Calu3 (cell line): ENCODE data around the gene LGR5. TPM values are rescaled to one million over a fixed set of nuclear protein-coding genes. Genes with fewer than 3 reads are reported as not detected.

Source experiments
- Bru-seq: library from RNA; stranded (reverse); fragments of 400-500 nt; gene quantifications from one replicate; lab custom pipeline; 2021; lab: Mats Ljungman, UMichigan
- BruChase-seq, 2 experiments: library from RNA; stranded (reverse); fragments of 400-500 nt; gene quantifications; one replicate each; lab custom pipeline; 2021; lab: Mats Ljungman, UMichigan
- BruUV-seq: library from RNA; stranded (reverse); fragments of 400-500 nt; replicated peaks from 2 replicates; lab custom pipeline; 2021; lab: Mats Ljungman, UMichigan
- CTCF ChIA-PET: fragments of 300-600 bp; sonication (Branson Sonifier 250); formaldehyde crosslinking; loops from one replicate; lab custom pipeline; 2022; ENCODE audit warnings: antibody characterized with exemption; lab: Charles Lee
- DNase-seq: peaks from one replicate; pipeline ENCODE4 v3.0.0; 2022
- H3K27ac Mint-ChIP-seq: one replicate; pipeline ENCODE4 v1.8.0; 2022; ENCODE audit warnings: mixed read lengths; ENCODE audit not compliant: unreplicated experiment
- H3K27me3 Mint-ChIP-seq: one replicate; pipeline ENCODE4 v1.8.0; 2022; ENCODE audit warnings: mixed read lengths; ENCODE audit not compliant: unreplicated experiment
- H3K36me3 Mint-ChIP-seq: one replicate; pipeline ENCODE4 v1.8.0; 2022; ENCODE audit warnings: mild to moderate bottlenecking, moderate library complexity, mixed read lengths; ENCODE audit not compliant: insufficient read depth, unreplicated experiment
- H3K4me1 Mint-ChIP-seq: one replicate; pipeline ENCODE4 v1.8.0; 2022; ENCODE audit warnings: mild to moderate bottlenecking, low read depth, mixed read lengths; ENCODE audit not compliant: unreplicated experiment
- H3K4me3 Mint-ChIP-seq: one replicate; pipeline ENCODE4 v1.8.0; 2022; ENCODE audit warnings: mild to moderate bottlenecking, low read depth, moderate library complexity, mixed read lengths; ENCODE audit not compliant: unreplicated experiment
- H3K9me3 Mint-ChIP-seq: one replicate; pipeline ENCODE4 v1.8.0; 2022; ENCODE audit warnings: low read depth, mixed read lengths; ENCODE audit not compliant: unreplicated experiment
- CTCF ChIP-seq: fragments of 200-600 bp; IDR thresholded peaks from one replicate; pipeline ENCODE4 v1.8.0; 2022; ENCODE audit warnings: antibody characterized with exemption; ENCODE audit not compliant: unreplicated experiment
- intact Hi-C: fragments of 100-400 bp; cut with micrococcal nuclease; formaldehyde crosslinking; loops from one replicate; pipeline ENCODE4 v1.10.0; 2022; ENCODE audit not compliant: unreplicated experiment
- long read RNA-seq: library from polyadenylated mRNA; stranded (forward); transcript quantifications from one replicate; pipeline ENCODE4 v2.0.0, GENCODE V29; 2022
- total RNA-seq: library from RNA; stranded (reverse); gene quantifications from 2 replicates; pipeline ENCODE4 v1.2.3, GENCODE V29; 2022

Gene LGR5
- total RNA-seq (0.09 and 0.10 TPM in 2 replicates), Bru-seq, nascent RNA (percentile 12 among the genes with signal in this experiment), BruChase-seq, experiment 1, labeled RNA remaining after a 6-hour chase (percentile 5 among the genes with signal in this experiment), BruChase-seq, experiment 2, labeled RNA remaining after a 2-hour chase (percentile 5 among the genes with signal in this experiment)
- long read RNA-seq, result 0 reads

DNA sequence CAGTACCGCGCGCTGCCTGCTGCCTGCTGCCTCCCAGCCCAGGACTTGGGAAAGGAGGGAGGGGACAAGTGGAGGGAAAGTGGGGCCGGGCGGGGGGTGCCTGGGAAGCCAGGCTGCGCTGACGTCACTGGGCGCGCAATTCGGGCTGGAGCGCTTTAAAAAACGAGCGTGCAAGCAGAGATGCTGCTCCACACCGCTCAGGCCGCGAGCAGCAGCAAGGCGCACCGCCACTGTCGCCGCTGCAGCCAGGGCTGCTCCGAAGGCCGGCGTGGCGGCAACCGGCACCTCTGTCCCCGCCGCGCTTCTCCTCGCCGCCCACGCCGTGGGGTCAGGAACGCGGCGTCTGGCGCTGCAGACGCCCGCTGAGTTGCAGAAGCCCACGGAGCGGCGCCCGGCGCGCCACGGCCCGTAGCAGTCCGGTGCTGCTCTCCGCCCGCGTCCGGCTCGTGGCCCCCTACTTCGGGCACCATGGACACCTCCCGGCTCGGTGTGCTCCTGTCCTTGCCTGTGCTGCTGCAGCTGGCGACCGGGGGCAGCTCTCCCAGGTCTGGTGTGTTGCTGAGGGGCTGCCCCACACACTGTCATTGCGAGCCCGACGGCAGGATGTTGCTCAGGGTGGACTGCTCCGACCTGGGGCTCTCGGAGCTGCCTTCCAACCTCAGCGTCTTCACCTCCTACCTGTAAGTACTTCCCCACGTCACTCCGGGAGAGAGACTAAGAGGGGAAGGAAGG, at the start of gene LGR5:
TSS of gene LGR5 (plus strand) at position 186 of the 732 bp plus-strand sequence. CDS start at position 469, 283 bp downstream.
- intact Hi-C loops, result no loop called here
- peak within 1 kb of the TSS; percentile 82 for H3K4me3 Mint-ChIP-seq
- H3K27ac Mint-ChIP-seq, result no peak within 1 kb of the TSS
- DNase-seq, result peak; percentile 32
- TF ChIP-seq CTCF, result no peak
- BruUV-seq, result no TSS peak
- peaks cover 68% of the 10 kb centered on the region for H3K27me3 Mint-ChIP-seq
- H3K36me3 Mint-ChIP-seq, result peaks cover 11% of the 10 kb centered on the region
- peaks cover 9% of the 10 kb centered on the region for H3K9me3 Mint-ChIP-seq
- peaks cover 26% of the 10 kb centered on the region for H3K4me1 Mint-ChIP-seq
- CTCF ChIA-PET, result no interaction called here

DNA sequence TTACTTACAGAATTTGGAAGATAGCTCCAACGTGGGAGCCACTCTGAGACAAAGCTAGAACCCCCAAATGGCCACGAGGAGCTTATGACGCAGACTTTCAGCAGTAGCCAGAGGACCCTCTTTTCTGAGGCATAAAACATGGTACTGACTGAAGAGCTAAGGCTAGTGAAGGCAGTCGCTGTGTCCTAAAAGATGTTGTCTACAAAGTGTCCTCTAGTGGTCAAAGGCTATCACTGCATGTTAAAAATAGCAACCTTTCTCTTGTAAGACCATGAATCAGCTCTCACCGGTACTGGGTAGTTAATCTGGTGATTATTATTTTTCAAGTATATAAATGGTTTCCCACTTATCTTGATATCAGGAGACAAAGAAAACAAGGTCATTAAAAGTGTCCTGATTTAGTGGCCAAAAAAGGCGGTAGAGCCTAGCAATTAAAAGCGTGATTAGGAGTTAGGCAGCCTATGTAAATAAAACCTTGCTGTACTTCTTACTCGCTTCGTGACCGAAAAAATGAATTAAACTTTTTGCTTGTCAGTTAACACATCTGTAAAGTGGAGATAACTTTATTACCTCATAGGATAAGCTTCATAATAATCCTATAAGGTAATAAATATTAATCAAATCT, 47.0 kb upstream of the LGR5 start:
- H3K36me3 Mint-ChIP-seq, result no peaks in the 10 kb centered on the region
- no peaks in the 10 kb centered on the region for H3K9me3 Mint-ChIP-seq
- H3K4me1 Mint-ChIP-seq, result peaks cover 8% of the 10 kb centered on the region
- H3K27ac Mint-ChIP-seq, result no peak overlapping the region
- no TSS peak for BruUV-seq
- DNase-seq, result peak; percentile 37
- H3K27me3 Mint-ChIP-seq, result no peaks in the 10 kb centered on the region
- CTCF ChIA-PET, result interaction anchor here (0.8 to 1.7 kb wide), 16 partner anchors 10 to 649 kb away, joined by 3 to 9 read pairs (median 3); no protein-coding TSS in a partner anchor
- intact Hi-C loops, result loop anchor here (1.0 to 2.0 kb wide), 3 partner anchors 175 to 267 kb away; no protein-coding TSS in a partner anchor
- H3K4me3 Mint-ChIP-seq, result no peak overlapping the region
- TF ChIP-seq CTCF, result peak; percentile 80

DNA sequence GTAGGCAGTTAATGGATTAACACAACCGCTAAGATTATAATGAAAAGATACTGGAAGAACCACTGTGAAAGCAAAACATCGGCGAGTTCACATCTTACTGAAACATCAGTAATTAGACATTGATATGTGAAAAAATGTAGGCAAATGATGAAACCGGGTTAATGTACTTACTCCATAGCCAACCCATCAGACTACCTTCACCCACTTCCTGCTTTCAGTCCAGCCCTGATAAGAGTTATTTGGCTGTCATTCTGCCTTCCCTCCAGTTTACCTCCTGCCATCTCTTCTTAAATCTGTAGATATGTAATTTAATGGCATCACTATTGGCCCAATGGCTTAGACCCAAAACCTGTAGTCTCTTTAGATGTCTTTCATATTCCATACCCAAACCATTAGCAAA, 46.0 kb upstream of the LGR5 start:
- intact Hi-C loops, result loop anchor here (2.0 kb wide), 1 partner anchor 263 kb away; no protein-coding TSS in a partner anchor

More for the DNA sequence above, 46.0 kb upstream of the LGR5 start:
- Mint-ChIP-seq H3K27ac (no peak overlapping the region), H3K4me1 (peaks cover 8% of the 10 kb centered on the region), H3K9me3 (no peaks in the 10 kb centered on the region), H3K36me3 (no peaks in the 10 kb centered on the region), H3K27me3 (no peaks in the 10 kb centered on the region), H3K4me3 (no peak overlapping the region)
- CTCF ChIA-PET, result interaction anchor here (1.7 kb wide), 1 partner anchor 23 kb away, joined by 8 read pairs; no protein-coding TSS in a partner anchor
- DNase-seq, result no peak
- no peak for TF ChIP-seq CTCF
- no TSS peak for BruUV-seq
